DMS114 treated with DMSO at 0.1 percent for 48 hours (cell line): ENCODE measurements around the gene C2orf15.
"Not testable (repeated sequence)": the region's sequence is repeated elsewhere in the genome, so short reads cannot be mapped to it uniquely, and the experiment has no call there.

Experiments
- DNase-seq: peaks from one replicate; lab custom pipeline; 2025; ENCODE audit not compliant: unreplicated experiment; lab: John Stamatoyannopoulos, UW

C2orf15 gene

GRCh38 chr2:99141110-99142108 lies at the start of gene C2orf15:
Gene C2orf15, plus strand, starts transcription at chr2:99141707. Its CDS starts 8,852 bp downstream, at chr2:99150559.
- peak; percentile 91 for DNase-seq

GRCh38 chr2:99096728-99097127 lies 44.8 kb upstream of the C2orf15 start:
- DNase-seq, result no peak

- no peak for DNase-seq
Observed at GRCh38 chr2:99101697-99102096, 39.8 kb upstream of the C2orf15 start.

GRCh38 chr2:99104006-99104405 lies 37.5 kb upstream of the C2orf15 start:
- no peak for DNase-seq

GRCh38 chr2:99106913-99107312 lies 34.6 kb upstream of the C2orf15 start:
- DNase-seq, result no peak

GRCh38 chr2:99111236-99111635 lies 30.3 kb upstream of the C2orf15 start:
- DNase-seq, result no peak

GRCh38 chr2:99111945-99112344 lies 29.6 kb upstream of the C2orf15 start:
- DNase-seq, result no peak

- DNase-seq, result no peak
Observed at GRCh38 chr2:99112617-99113016, 28.9 kb upstream of the C2orf15 start.

GRCh38 chr2:99127981-99128380 lies 13.5 kb upstream of the C2orf15 start:
- DNase-seq, result no peak

- DNase-seq, result not testable (repeated sequence)
Observed at GRCh38 chr2:99135044-99135556, 6.4 kb upstream of the C2orf15 start.

- DNase-seq, result no peak
Observed at GRCh38 chr2:99139003-99139402, 2.5 kb upstream of the C2orf15 start.

- peak; percentile 75 for DNase-seq
Observed at GRCh38 chr2:99140056-99140859, 1.2 kb upstream of the C2orf15 start.

- no peak for DNase-seq
Observed at GRCh38 chr2:99140860-99141109, 722 bp upstream of the C2orf15 start.

GRCh38 chr2:99150706-99151105 lies 9.2 kb downstream of the C2orf15 start:
- no peak for DNase-seq

- DNase-seq, result no peak
Observed at GRCh38 chr2:99152199-99152895, 10.8 kb downstream of the C2orf15 start.

- no peak for DNase-seq
Observed at GRCh38 chr2:99153921-99154604, 12.6 kb downstream of the C2orf15 start.

- peak; percentile 85 for DNase-seq
Observed at GRCh38 chr2:99154643-99155536, 13.4 kb downstream of the C2orf15 start, which contains the start of the genes LIPT1 and TSGA10. Gene LIPT1, plus strand, starts transcription at chr2:99154967. Its CDS starts 6,991 bp downstream, at chr2:99161958. Gene TSGA10, minus strand, starts transcription at chr2:99154942. Its CDS starts 45,503 bp downstream, at chr2:99109439.

- no peak for DNase-seq
Observed at GRCh38 chr2:99156891-99157290, 15.4 kb downstream of the C2orf15 start.

- DNase-seq, result no peak
Observed at GRCh38 chr2:99158599-99158998, 17.1 kb downstream of the C2orf15 start.
